ENCODE data around the gene MTMR2. TPM values are rescaled to one million over a fixed set of nuclear protein-coding genes. Genes with fewer than 3 reads are reported as not detected.
"Not testable (repeated sequence)": the region's sequence is repeated elsewhere in the genome, so short reads cannot be mapped to it uniquely, and the experiment has no call there.

Gene MTMR2
- total and polyA plus RNA-seq, 2 donors (not counting 1 experiment from before 2014, with no cell fraction given): 29.2 to 48.2 TPM

DNA sequence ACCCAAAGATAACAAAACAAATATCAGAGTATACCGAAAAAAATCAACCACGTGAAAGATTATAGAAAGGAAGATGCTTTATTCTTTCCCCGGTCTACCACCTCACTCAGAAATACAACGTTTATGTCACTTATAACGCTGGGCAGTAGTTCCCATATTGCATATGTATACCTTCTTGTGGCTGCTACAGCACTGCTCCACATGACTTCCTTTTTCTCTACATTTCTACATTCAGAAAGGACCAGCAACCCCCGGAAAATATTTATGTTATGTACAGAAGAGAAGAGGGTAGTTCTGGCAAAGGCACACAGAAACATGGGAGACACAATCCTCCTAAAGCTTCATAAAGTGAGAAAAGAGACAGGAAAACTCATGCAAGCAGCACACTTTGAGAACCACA lies 56.8 kb downstream of the MTMR2 start:
- DNase-seq (ENCODE audit: low read depth in 2 of 2): no peak
- no peak overlapping the region for H3K9ac ChIP-seq (ENCODE audit: insufficient read depth, low read length)
- no peak overlapping the region for H3K4me3 ChIP-seq (replicated peaks in 1 of 4; ENCODE audit: control extremely low read depth in 1 of 4, insufficient read depth in 1 of 4, low read depth in 3 of 4, low read length in 4 of 4)
- no peaks in the 10 kb centered on the region for H3K79me2 ChIP-seq (ENCODE audit: control insufficient read depth, insufficient read depth, low read length)
- peaks cover 5% of the 10 kb centered on the region for H3K4me1 ChIP-seq (ENCODE audit: control insufficient read depth, extremely low read depth, insufficient read depth, low read length)
- no peak overlapping the region for H2AFZ ChIP-seq (ENCODE audit: low read length)
- no peaks in the 10 kb centered on the region for H3K36me3 ChIP-seq (ENCODE audit: control insufficient read depth, insufficient read depth, low read length)
- no peaks in the 10 kb centered on the region for H3K9me3 ChIP-seq (ENCODE audit: control insufficient read depth, insufficient read depth, low read depth, low read length)
- no peaks in the 10 kb centered on the region for H4K20me1 ChIP-seq (ENCODE audit: control insufficient read depth, extremely low read depth, insufficient read depth, low read length)
- no peak overlapping the region for H3K27ac ChIP-seq (ENCODE audit: insufficient read depth, low read length)
- H3K4me2 ChIP-seq (ENCODE audit: extremely low read depth, insufficient read depth, low read length): no peak overlapping the region
- no peaks in the 10 kb centered on the region for H3K27me3 ChIP-seq (ENCODE audit: control insufficient read depth, insufficient read depth, low read length)
- no peak for TF ChIP-seq CTCF (conservative IDR thresholded peaks at IDR 0.05 in 1 of 2, IDR thresholded peaks at IDR 0.05 in 1 of 2; ENCODE audit: low read depth in 1 of 2, low read length in 2 of 2)
- TF ChIP-seq EZH2 (IDR thresholded peaks at IDR 0.05; ENCODE audit: low read length, missing control alignments): no peak

DNA sequence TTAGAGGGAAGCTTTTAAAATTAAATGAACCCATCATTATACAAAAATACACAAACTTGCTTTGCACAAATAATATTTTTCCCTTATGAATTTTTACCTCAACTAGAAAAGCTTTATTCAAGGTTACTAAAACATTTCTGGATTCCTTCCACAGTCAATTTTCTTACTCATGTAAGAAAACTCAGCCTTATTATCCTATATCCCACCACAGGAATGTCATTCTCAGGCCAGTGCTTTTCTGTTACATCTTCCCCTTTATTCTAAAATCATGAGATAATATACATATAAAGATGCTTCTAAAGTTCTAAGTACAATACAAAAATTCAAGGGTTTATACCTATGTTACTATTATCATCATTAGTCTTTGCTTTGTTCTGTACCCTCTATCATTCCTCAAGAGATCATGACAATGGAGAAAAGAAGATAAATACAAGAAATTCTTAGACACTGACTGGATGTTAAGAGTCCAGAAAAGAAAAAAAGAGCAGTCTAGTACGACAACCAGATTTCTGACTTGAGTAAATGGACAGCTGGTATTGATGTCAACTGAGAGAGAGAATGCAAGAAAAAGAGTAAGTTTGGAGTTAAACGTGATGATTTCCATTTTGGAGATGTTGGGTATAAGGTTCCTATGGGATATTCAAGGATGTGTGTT lies 60.3 kb downstream of the MTMR2 start:
- Histone ChIP-seq H3K79me2 (ENCODE audit: control insufficient read depth, insufficient read depth, low read length) (no peaks in the 10 kb centered on the region), H3K4me1 (ENCODE audit: control insufficient read depth, extremely low read depth, insufficient read depth, low read length) (peaks cover 5% of the 10 kb centered on the region), H3K9me3 (ENCODE audit: control insufficient read depth, insufficient read depth, low read depth, low read length) (no peaks in the 10 kb centered on the region), H3K4me2 (ENCODE audit: extremely low read depth, insufficient read depth, low read length) (no peak overlapping the region), H3K4me3 (replicated peaks in 1 of 4; ENCODE audit: control extremely low read depth in 1 of 4, insufficient read depth in 1 of 4, low read depth in 3 of 4, low read length in 4 of 4) (no peak overlapping the region), H3K27me3 (ENCODE audit: control insufficient read depth, insufficient read depth, low read length) (no peaks in the 10 kb centered on the region), H3K27ac (ENCODE audit: insufficient read depth, low read length) (no peak overlapping the region), H2AFZ (ENCODE audit: low read length) (no peak overlapping the region), H3K9ac (ENCODE audit: insufficient read depth, low read length) (no peak overlapping the region), H4K20me1 (ENCODE audit: control insufficient read depth, extremely low read depth, insufficient read depth, low read length) (no peaks in the 10 kb centered on the region), H3K36me3 (ENCODE audit: control insufficient read depth, insufficient read depth, low read length) (no peaks in the 10 kb centered on the region)
- TF ChIP-seq CTCF (conservative IDR thresholded peaks at IDR 0.05 in 1 of 2, IDR thresholded peaks at IDR 0.05 in 1 of 2; ENCODE audit: low read depth in 1 of 2, low read length in 2 of 2) (no peak), EZH2 (IDR thresholded peaks at IDR 0.05; ENCODE audit: low read length, missing control alignments) (no peak)
- peak; percentile 77 to 90 for DNase-seq (ENCODE audit: low read depth in 2 of 2)

GRCh38 chr11:95860024-95860423 lies 63.9 kb downstream of the MTMR2 start:
- not testable (repeated sequence) for H3K4me1 ChIP-seq (ENCODE audit: control insufficient read depth, extremely low read depth, insufficient read depth, low read length); H2AFZ ChIP-seq (ENCODE audit: low read length); H3K27me3 ChIP-seq (ENCODE audit: control insufficient read depth, insufficient read depth, low read length); H3K4me3 ChIP-seq (replicated peaks in 1 of 4; ENCODE audit: control extremely low read depth in 1 of 4, insufficient read depth in 1 of 4, low read depth in 3 of 4, low read length in 4 of 4); H3K36me3 ChIP-seq (ENCODE audit: control insufficient read depth, insufficient read depth, low read length); H3K79me2 ChIP-seq (ENCODE audit: control insufficient read depth, insufficient read depth, low read length); H3K9me3 ChIP-seq (ENCODE audit: control insufficient read depth, insufficient read depth, low read depth, low read length); H3K4me2 ChIP-seq (ENCODE audit: extremely low read depth, insufficient read depth, low read length); H4K20me1 ChIP-seq (ENCODE audit: control insufficient read depth, extremely low read depth, insufficient read depth, low read length); H3K9ac ChIP-seq (ENCODE audit: insufficient read depth, low read length); H3K27ac ChIP-seq (ENCODE audit: insufficient read depth, low read length); DNase-seq (ENCODE audit: low read depth in 2 of 2)

- not testable (repeated sequence) for H3K4me2 ChIP-seq (ENCODE audit: extremely low read depth, insufficient read depth, low read length); DNase-seq (ENCODE audit: low read depth in 2 of 2)
Measured at GRCh38 chr11:95854362-95854761, 69.5 kb downstream of the MTMR2 start.

More at GRCh38 chr11:95854362-95854761, 69.5 kb downstream of the MTMR2 start:
- not testable (repeated sequence) for H3K27ac ChIP-seq (ENCODE audit: insufficient read depth, low read length); H3K27me3 ChIP-seq (ENCODE audit: control insufficient read depth, insufficient read depth, low read length); H3K4me1 ChIP-seq (ENCODE audit: control insufficient read depth, extremely low read depth, insufficient read depth, low read length); H2AFZ ChIP-seq (ENCODE audit: low read length); H3K4me3 ChIP-seq (replicated peaks in 1 of 4; ENCODE audit: control extremely low read depth in 1 of 4, insufficient read depth in 1 of 4, low read depth in 3 of 4, low read length in 4 of 4); H3K9me3 ChIP-seq (ENCODE audit: control insufficient read depth, insufficient read depth, low read depth, low read length); H3K9ac ChIP-seq (ENCODE audit: insufficient read depth, low read length); H3K36me3 ChIP-seq (ENCODE audit: control insufficient read depth, insufficient read depth, low read length); H4K20me1 ChIP-seq (ENCODE audit: control insufficient read depth, extremely low read depth, insufficient read depth, low read length); H3K79me2 ChIP-seq (ENCODE audit: control insufficient read depth, insufficient read depth, low read length)

Data from fibroblast of lung (primary cell).